ENCODE data around the gene PA2G4.
"Not testable (repeated sequence)": the region's sequence is repeated elsewhere in the genome, so short reads cannot be mapped to it uniquely, and the experiment has no call there.

Gene PA2G4

GRCh38 chr12:56154818-56155217 lies 50.5 kb downstream of the PA2G4 start:
- no peak for DNase-seq

GRCh38 chr12:56155256-56155845 lies 51.0 kb downstream of the PA2G4 start:
- DNase-seq, result no peak

- DNase-seq, result not testable (repeated sequence)
Observed at GRCh38 chr12:56156464-56157200, 52.3 kb downstream of the PA2G4 start.

GRCh38 chr12:56157201-56158028 lies 53.1 kb downstream of the PA2G4 start:
- peak; percentile 60 to 68 for DNase-seq

- DNase-seq, result peak; percentile 90 to 94
Observed at GRCh38 chr12:56158029-56158925, 53.9 kb downstream of the PA2G4 start, which contains the start of gene MYL6. TSS of gene MYL6 (plus strand) at chr12:56158359. CDS start at chr12:56158402, 43 bp downstream.

- DNase-seq, result peak; percentile 44 to 55
Observed at GRCh38 chr12:56158926-56159461, 54.6 kb downstream of the PA2G4 start.

GRCh38 chr12:56159482-56160192 lies 55.3 kb downstream of the PA2G4 start:
- no peak for DNase-seq

GRCh38 chr12:56160193-56160763 lies 55.9 kb downstream of the PA2G4 start:
- DNase-seq, result peak; percentile 58 to 71

GRCh38 chr12:56160894-56161689 lies 56.7 kb downstream of the PA2G4 start:
- no peak for DNase-seq

- DNase-seq, result no peak
Observed at GRCh38 chr12:56161690-56162351, 57.5 kb downstream of the PA2G4 start.

- no peak for DNase-seq
Observed at GRCh38 chr12:56162468-56163290, 58.3 kb downstream of the PA2G4 start.
